NCI-H82 treated with DMSO at 0.1 percent for 48 hours (cell line): ENCODE results near the gene CHRNA5.

Experiments
- DNase-seq: peaks from one replicate; lab custom pipeline; 2025; ENCODE audit not compliant: unreplicated experiment; lab: John Stamatoyannopoulos, UW

Gene CHRNA5

DNA sequence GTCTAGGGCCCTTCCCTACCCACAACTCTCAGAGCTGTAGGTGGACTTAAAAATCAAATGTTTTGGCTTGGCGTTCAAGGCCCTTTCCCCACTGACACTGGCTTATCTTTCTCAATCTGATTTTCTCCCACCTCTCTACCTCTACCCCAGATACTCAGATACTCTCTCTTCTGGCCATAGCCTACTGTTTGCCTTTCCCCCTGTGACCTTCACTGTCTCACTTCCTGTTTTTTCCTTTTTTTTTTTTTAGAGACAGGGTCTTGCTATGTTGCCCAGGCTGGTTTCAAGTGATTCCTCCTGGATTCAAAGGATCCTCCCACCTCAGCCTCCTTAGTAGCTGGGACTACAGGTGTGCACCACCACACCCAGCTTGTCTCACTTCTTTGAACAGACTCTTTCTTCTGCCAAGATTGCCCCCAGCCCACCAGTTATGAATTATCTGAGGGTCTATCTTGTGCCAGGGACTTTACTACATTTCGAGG is 71.1 kb downstream of the CHRNA5 start:
- DNase-seq: no peak

- peak; percentile 57 for DNase-seq
Observed at GRCh38 chr15:78637776-78638435, 72.6 kb downstream of the CHRNA5 start.

DNA sequence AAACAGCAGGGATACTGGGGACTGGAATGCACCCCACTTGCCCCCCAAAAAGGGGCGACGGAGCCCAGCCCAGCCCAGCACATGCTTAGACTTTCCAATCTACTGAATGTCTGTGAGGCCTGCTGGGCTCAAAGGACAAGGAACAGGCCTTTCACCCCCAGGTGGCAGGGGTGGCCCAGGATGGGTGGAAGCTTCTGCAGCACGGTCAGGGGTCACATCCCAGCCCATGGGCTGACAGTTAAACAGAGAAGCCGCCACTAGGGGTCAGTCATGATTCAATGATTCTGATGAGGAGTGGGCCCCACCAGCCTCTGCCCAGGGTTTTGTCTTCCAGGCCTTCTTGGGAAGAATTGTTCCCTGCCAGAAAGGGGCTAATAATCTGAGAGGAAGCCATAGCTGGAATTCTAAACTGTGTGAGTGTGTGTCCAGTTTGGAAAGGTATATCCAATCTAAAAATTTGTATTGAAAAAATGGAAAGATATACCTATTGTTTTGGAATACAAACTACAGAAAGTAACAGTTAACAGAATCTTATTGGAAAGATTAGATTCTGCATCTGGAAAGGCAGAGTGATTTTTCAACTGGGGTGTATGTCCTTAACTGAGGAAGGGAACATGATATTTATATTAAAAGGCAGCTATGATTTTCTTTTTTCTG is 73.5 kb downstream of the CHRNA5 start:
- DNase-seq: peak; percentile 58

DNA sequence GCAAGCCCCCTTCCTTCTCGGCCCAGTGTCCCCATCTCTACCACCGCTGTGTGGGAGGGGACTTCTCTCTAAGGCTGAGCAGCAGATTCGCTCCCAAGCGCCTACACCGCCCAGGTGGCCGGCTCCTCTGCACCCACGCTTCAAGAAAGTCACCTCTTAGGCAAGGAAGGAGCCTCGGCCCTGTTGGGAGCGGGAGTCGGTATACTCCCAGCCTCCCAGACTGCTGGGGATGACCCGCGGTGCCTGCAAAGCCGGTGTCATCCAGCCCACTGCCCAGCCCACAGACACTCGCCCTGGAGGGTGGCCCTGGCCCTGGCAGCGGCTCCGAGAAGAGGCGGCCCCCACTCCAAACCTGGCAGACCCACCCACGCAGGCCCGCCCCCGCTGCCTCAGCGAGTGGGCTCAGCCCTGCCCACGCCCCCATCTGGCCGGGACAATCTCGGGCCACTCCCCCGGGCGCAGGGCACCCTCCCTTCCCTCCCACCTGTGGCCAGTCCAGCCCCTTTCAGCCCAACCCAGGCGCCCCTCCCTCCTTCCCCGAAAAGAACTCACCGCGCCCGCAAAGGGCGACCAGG is 75.3 kb downstream of the CHRNA5 start:
- DNase-seq: no peak

- no peak for DNase-seq
Observed at GRCh38 chr15:78641102-78641748, 75.9 kb downstream of the CHRNA5 start, which contains the start of gene CHRNB4. CHRNB4 (minus strand) TSS chr15:78641210; CDS start chr15:78641133, 77 bp downstream.

- DNase-seq: no peak
Observed at GRCh38 chr15:78641749-78642275, 76.5 kb downstream of the CHRNA5 start.

- DNase-seq: no peak
Observed at GRCh38 chr15:78642331-78642730, 77.0 kb downstream of the CHRNA5 start.
